CD8-positive, alpha-beta memory T cell (primary cell): ENCODE data around the gene DHRS7C. TPM values are rescaled to one million over a fixed set of nuclear protein-coding genes. Genes with fewer than 3 reads are reported as not detected.
"Not testable (repeated sequence)": the region's sequence is repeated elsewhere in the genome, so short reads cannot be mapped to it uniquely, and the experiment has no call there.

Source experiments
- CTCF ChIA-PET: fragments of 350-600 bp; sonication (Branson Sonifier 250); formaldehyde crosslinking; loops from one replicate; lab custom pipeline; 2021; ENCODE audit warnings: antibody characterized with exemption; lab: Charles Lee
- POLR2A ChIA-PET: fragments of 350-600 bp; sonication (Branson Sonifier 250); formaldehyde crosslinking; loops from one replicate; lab custom pipeline; 2021; ENCODE audit warnings: antibody characterized with exemption; lab: Charles Lee
- DNase-seq, 5 donors: peaks; one replicate each; pipeline versions ENCODE4 v3.0.0 to v3.0.0-alpha.2; 2020 to 2022; ENCODE audit warnings: mixed read lengths in 1 of 5
- H3K27ac ChIP-seq: one replicate; pipeline ENCODE4 v1.7.0; 2013; ENCODE audit warnings: low read depth, mild to moderate bottlenecking, low read length, moderate library complexity
- H3K27me3 ChIP-seq: 2 replicates; pipeline ENCODE4 v1.7.0; 2013; ENCODE audit warnings: low read length, mild to moderate bottlenecking; ENCODE audit not compliant: insufficient read depth, poor library complexity, severe bottlenecking
- H3K36me3 ChIP-seq: 2 replicates; pipeline ENCODE4 v1.7.0; 2013; ENCODE audit warnings: mild to moderate bottlenecking, low read length, moderate library complexity; ENCODE audit not compliant: insufficient read depth
- H3K4me1 ChIP-seq: 2 replicates; pipeline ENCODE4 v1.7.0; 2013; ENCODE audit warnings: mild to moderate bottlenecking, low read length, moderate library complexity; ENCODE audit not compliant: insufficient read depth
- H3K4me3 ChIP-seq: 2 replicates; pipeline ENCODE4 v1.7.0; 2013; ENCODE audit warnings: mild to moderate bottlenecking, low read length
- H3K9me3 ChIP-seq: 2 replicates; pipeline ENCODE4 v1.7.0; 2013; ENCODE audit warnings: mild to moderate bottlenecking, low read length
- H3K27ac Mint-ChIP-seq, 8 donors: one replicate each; pipeline ENCODE4 v1.8.0; 2020 to 2021; ENCODE audit warnings: mixed read lengths in 8 of 8, mild to moderate bottlenecking in 6 of 8, inconsistent platforms in 3 of 8, moderate library complexity in 3 of 8
- H3K27me3 Mint-ChIP-seq, 2 donors: one replicate each; pipeline ENCODE4 v1.8.0; 2020 to 2021; ENCODE audit warnings: mixed read lengths in 2 of 2, mild to moderate bottlenecking in 1 of 2, moderate library complexity in 1 of 2
- H3K36me3 Mint-ChIP-seq, 3 donors: one replicate each; pipeline ENCODE4 v1.8.0; 2020 to 2021; ENCODE audit warnings: mixed read lengths in 3 of 3, inconsistent platforms in 1 of 3, mild to moderate bottlenecking in 1 of 3
- H3K4me1 Mint-ChIP-seq, 3 donors: one replicate each; pipeline ENCODE4 v1.8.0; 2020 to 2021; ENCODE audit warnings: mixed read lengths in 3 of 3, inconsistent platforms in 1 of 3, mild to moderate bottlenecking in 1 of 3
- H3K4me3 Mint-ChIP-seq, 7 donors: one replicate each; pipeline ENCODE4 v1.8.0; 2020 to 2021; ENCODE audit warnings: mixed read lengths in 7 of 7, mild to moderate bottlenecking in 6 of 7, moderate library complexity in 4 of 7, inconsistent platforms in 2 of 7
- H3K9me3 Mint-ChIP-seq, 5 donors: one replicate each; pipeline ENCODE4 v1.8.0; 2020 to 2022; ENCODE audit warnings: mixed read lengths in 5 of 5, mild to moderate bottlenecking in 3 of 5, moderate library complexity in 2 of 5, inconsistent platforms in 1 of 5
- polyA plus RNA-seq: library from polyadenylated mRNA; unstranded; fragments of 300-500 nt; fragmentation: Illumina TruSeq; gene quantifications from one replicate; pipeline ENCODE4 v1.2.3, GENCODE V29; 2021
- total RNA-seq, 2 experiments: library from RNA; stranded (reverse); gene quantifications; one replicate each; pipeline ENCODE4 v1.2.3, GENCODE V29; 2021

DHRS7C gene
- total and polyA plus RNA-seq, 3 experiments from 2014 or later = not detected

DNA sequence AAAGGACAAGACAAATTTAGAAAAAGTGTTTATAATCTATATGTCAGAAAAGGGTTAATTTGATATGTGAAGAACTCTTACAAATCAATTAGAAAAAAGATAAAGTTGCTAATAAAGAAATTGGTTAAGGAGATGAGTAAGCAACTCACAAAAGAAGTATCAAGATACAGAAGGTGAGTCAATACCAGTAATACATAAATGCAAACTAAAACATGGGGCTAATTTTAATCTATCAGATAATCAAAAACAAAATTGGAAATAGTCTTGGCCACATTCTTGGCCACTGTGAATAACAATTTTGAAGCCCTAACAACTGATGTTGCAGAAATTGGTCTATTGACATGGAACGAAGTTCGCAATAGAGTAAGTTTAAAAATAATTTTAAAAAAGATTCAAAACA is 6.8 kb downstream of the DHRS7C start:
- no peaks in the 10 kb centered on the region for H3K4me1 Mint-ChIP-seq
- ChIA-PET CTCF (no interaction called here), POLR2A (no interaction called here)
- H3K36me3 Mint-ChIP-seq = no peaks in the 10 kb centered on the region
- H3K27ac ChIP-seq = no peak overlapping the region
- peaks cover 0 to 3% (median 0%) of the 10 kb centered on the region in 5 donors for H3K9me3 Mint-ChIP-seq
- peaks cover 6 to 35% of the 10 kb centered on the region in 2 donors for H3K27me3 Mint-ChIP-seq
- H3K4me3 Mint-ChIP-seq = no peak overlapping the region
- no peak overlapping the region for H3K27ac Mint-ChIP-seq
- DNase-seq = no peak
- H3K4me1 ChIP-seq = no peaks in the 10 kb centered on the region
- H3K36me3 ChIP-seq = no peaks in the 10 kb centered on the region
- no peak overlapping the region for H3K4me3 ChIP-seq
- no peaks in the 10 kb centered on the region for H3K9me3 ChIP-seq
- H3K27me3 ChIP-seq = no peaks in the 10 kb centered on the region

DNA sequence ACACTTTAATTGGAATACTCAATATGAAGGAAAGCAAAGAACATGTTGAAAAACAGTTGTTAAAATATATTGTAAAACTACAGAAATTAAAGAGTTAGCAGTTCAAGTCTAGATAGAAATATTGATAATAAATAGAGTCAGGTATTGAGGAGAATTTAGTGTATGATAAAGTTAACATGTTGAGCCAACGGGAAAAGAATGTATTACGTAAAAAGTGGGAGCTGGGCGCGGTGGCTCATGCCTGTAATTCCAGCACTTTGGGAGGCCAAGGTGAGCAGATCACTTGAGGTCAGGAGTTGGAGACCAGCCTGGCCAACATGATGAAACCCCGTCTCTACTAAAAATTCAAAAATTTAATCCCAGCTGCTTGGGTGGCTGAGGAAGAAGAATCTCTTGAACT is 7.9 kb downstream of the DHRS7C start:
- POLR2A ChIA-PET, H3K9me3 ChIP-seq, DNase-seq, H3K4me1 ChIP-seq, H3K4me1 Mint-ChIP-seq, H3K4me3 Mint-ChIP-seq, H3K27ac ChIP-seq, H3K27me3 ChIP-seq, H3K36me3 ChIP-seq, CTCF ChIA-PET, H3K36me3 Mint-ChIP-seq, H3K4me3 ChIP-seq, H3K9me3 Mint-ChIP-seq: not testable (repeated sequence)
- H3K27me3 Mint-ChIP-seq = peaks cover 10 to 25% of the 10 kb centered on the region in 2 donors
- peak overlapping the region in 1 of 8 donors; percentile 43 for H3K27ac Mint-ChIP-seq

DNA sequence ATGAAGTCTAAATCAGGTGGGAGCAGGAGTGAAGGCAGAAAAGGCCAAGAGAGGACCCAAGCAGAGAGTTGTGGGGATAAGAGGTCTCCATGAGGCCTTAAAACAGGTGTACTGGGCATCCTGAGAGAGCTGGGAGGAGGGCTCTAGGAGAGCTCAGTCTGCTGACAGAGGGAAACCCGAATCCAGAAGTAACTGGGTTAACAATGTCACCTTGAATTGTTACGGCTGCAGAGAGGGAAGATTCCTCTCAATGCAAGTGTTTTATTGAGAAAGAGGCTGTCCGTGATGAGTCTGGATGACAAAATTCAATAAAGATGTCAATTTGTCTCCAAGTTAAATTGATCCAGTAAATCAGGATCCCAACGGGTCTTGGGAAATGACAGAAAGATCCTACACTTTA is 8.3 kb downstream of the DHRS7C start:
- ChIA-PET CTCF (no interaction called here), POLR2A (no interaction called here)
- H3K27me3 Mint-ChIP-seq = peaks cover 11 to 25% of the 10 kb centered on the region in 2 donors
- Histone ChIP-seq H3K27ac (no peak overlapping the region), H3K4me3 (no peak overlapping the region), H3K36me3 (no peaks in the 10 kb centered on the region), H3K27me3 (no peaks in the 10 kb centered on the region), H3K4me1 (no peaks in the 10 kb centered on the region), H3K9me3 (no peaks in the 10 kb centered on the region)
- no peaks in the 10 kb centered on the region for H3K36me3 Mint-ChIP-seq
- no peak overlapping the region for H3K4me3 Mint-ChIP-seq
- peaks cover 0 to 8% (median 0%) of the 10 kb centered on the region in 5 donors for H3K9me3 Mint-ChIP-seq
- no peaks in the 10 kb centered on the region for H3K4me1 Mint-ChIP-seq
- H3K27ac Mint-ChIP-seq = no peak overlapping the region
- no peak for DNase-seq

- peaks cover 14 to 37% of the 10 kb centered on the region in 2 donors for H3K27me3 Mint-ChIP-seq
- H3K4me3 Mint-ChIP-seq = no peak overlapping the region
- no peak overlapping the region for H3K27ac Mint-ChIP-seq
- Histone ChIP-seq H3K36me3 (no peaks in the 10 kb centered on the region), H3K9me3 (no peaks in the 10 kb centered on the region), H3K4me1 (no peaks in the 10 kb centered on the region), H3K27me3 (no peaks in the 10 kb centered on the region), H3K4me3 (no peak overlapping the region), H3K27ac (no peak overlapping the region)
- no peaks in the 10 kb centered on the region for H3K36me3 Mint-ChIP-seq
- H3K4me1 Mint-ChIP-seq = no peaks in the 10 kb centered on the region
- peaks cover 0 to 8% (median 0%) of the 10 kb centered on the region in 5 donors for H3K9me3 Mint-ChIP-seq
- no peak for DNase-seq
- CTCF ChIA-PET = no interaction called here
- POLR2A ChIA-PET = no interaction called here
Measured at GRCh38 chr17:9780552-9780951, 10.8 kb downstream of the DHRS7C start.

GRCh38 chr17:9776911-9777310 is 14.5 kb downstream of the DHRS7C start:
- H3K27ac ChIP-seq = no peak overlapping the region
- CTCF ChIA-PET = no interaction called here
- H3K4me3 Mint-ChIP-seq = no peak overlapping the region
- peaks cover 0 to 5% (median 0%) of the 10 kb centered on the region in 5 donors for H3K9me3 Mint-ChIP-seq
- H3K9me3 ChIP-seq = no peaks in the 10 kb centered on the region
- no peaks in the 10 kb centered on the region for H3K4me1 ChIP-seq
- H3K4me1 Mint-ChIP-seq = no peaks in the 10 kb centered on the region
- no peaks in the 10 kb centered on the region for H3K36me3 ChIP-seq
- no peak overlapping the region for H3K27ac Mint-ChIP-seq
- H3K4me3 ChIP-seq = no peak overlapping the region
- DNase-seq = no peak
- no peaks in the 10 kb centered on the region for H3K27me3 ChIP-seq
- no peaks in the 10 kb centered on the region for H3K36me3 Mint-ChIP-seq
- POLR2A ChIA-PET = no interaction called here
- H3K27me3 Mint-ChIP-seq = peaks cover 10 to 25% of the 10 kb centered on the region in 2 donors

- Histone ChIP-seq H3K36me3 (no peaks in the 10 kb centered on the region), H3K4me3 (no peak overlapping the region), H3K27me3 (no peaks in the 10 kb centered on the region), H3K9me3 (no peaks in the 10 kb centered on the region), H3K4me1 (no peaks in the 10 kb centered on the region), H3K27ac (no peak overlapping the region)
- Mint-ChIP-seq H3K9me3 (no peaks in the 10 kb centered on the region), H3K36me3 (no peaks in the 10 kb centered on the region), H3K27me3 (peaks cover 6 to 20% of the 10 kb centered on the region in 2 donors), H3K27ac (no peak overlapping the region), H3K4me1 (peaks cover 0 to 2% (median 0%) of the 10 kb centered on the region in 3 donors), H3K4me3 (no peak overlapping the region)
- POLR2A ChIA-PET = no interaction called here
- CTCF ChIA-PET = no interaction called here
- no peak for DNase-seq
Measured at GRCh38 chr17:9772658-9773057, 18.7 kb downstream of the DHRS7C start.

DNA sequence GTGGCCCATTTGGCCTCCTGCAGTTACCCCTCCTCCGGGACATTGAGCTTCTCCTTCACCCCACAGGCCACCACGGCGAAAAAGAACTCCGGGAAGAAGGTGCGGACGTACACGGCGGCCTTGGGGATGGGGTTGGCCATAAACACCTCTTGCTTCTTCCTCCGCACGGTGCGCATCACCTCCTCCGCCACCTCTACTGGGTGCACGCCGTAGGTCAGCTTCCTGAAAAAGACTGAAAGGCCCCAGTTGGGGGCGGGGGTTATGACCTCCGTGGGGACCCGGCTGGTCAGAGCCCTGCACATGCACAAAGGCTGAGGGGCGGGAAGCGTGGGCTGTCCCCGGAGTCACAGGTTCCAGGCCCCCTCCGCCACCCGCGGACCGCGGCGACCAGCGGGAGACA is 19.9 kb downstream of the DHRS7C start:
- Mint-ChIP-seq H3K27ac (no peak overlapping the region), H3K27me3 (peaks cover 9 to 18% of the 10 kb centered on the region in 2 donors), H3K36me3 (no peaks in the 10 kb centered on the region), H3K9me3 (no peaks in the 10 kb centered on the region), H3K4me3 (no peak overlapping the region), H3K4me1 (peaks cover 0 to 2% (median 0%) of the 10 kb centered on the region in 3 donors)
- CTCF ChIA-PET = no interaction called here
- POLR2A ChIA-PET = no interaction called here
- Histone ChIP-seq H3K27ac (no peak overlapping the region), H3K4me1 (no peaks in the 10 kb centered on the region), H3K4me3 (no peak overlapping the region), H3K36me3 (no peaks in the 10 kb centered on the region), H3K9me3 (no peaks in the 10 kb centered on the region), H3K27me3 (no peaks in the 10 kb centered on the region)
- no peak for DNase-seq

DNA sequence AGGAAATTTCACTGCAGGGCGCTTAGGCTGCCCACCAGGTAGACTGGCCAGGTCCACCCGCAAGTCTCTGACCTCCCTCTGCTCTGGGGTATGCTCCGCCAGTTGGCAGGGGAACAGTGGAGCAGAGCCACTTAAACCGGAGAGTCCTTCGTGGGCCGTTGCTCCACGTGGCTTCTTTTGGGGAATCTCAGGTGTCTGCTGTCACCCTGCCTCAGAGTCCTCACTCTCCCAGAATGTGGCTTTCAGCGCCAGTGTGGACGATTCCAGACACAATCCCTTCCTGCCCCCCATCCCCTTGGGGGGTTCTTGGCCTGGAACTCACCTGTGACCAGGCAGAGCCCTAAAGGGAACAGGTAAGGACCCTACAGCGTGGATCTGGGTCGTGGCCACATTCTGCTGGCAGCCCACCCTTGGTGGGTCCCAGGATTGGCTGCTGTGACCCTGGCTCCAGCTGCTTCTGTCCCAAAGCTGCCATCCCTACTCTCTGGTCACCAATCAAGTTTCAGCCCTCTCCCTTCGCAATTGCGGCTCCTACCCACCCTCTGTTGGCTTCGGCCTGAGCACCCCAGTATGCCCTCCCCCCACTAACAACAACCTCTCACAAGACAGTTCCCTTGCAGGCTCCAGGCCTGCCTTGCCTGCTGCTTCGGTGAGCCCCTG is 22.2 kb downstream of the DHRS7C start:
- CTCF ChIA-PET = interaction anchor here (1.1 kb wide), 1 partner anchor 15 kb away, joined by 4 read pairs; no protein-coding TSS in a partner anchor
- Mint-ChIP-seq H3K4me3 (no peak overlapping the region), H3K27ac (no peak overlapping the region), H3K4me1 (peaks cover 0 to 2% (median 0%) of the 10 kb centered on the region in 3 donors), H3K9me3 (no peaks in the 10 kb centered on the region), H3K27me3 (peaks cover 13 to 20% of the 10 kb centered on the region in 2 donors), H3K36me3 (no peaks in the 10 kb centered on the region)
- Histone ChIP-seq H3K27ac (no peak overlapping the region), H3K27me3 (no peaks in the 10 kb centered on the region), H3K4me1 (no peaks in the 10 kb centered on the region), H3K9me3 (no peaks in the 10 kb centered on the region), H3K36me3 (no peaks in the 10 kb centered on the region), H3K4me3 (no peak overlapping the region)
- DNase-seq = no peak
- POLR2A ChIA-PET = no interaction called here
